H7 (cell line): ENCODE results near the gene ATAD3C. TPM values are rescaled to one million over a fixed set of nuclear protein-coding genes. Genes with fewer than 3 reads are reported as not detected.
"Not testable (repeated sequence)": the region's sequence is repeated elsewhere in the genome, so short reads cannot be mapped to it uniquely, and the experiment has no call there.

Experiments used
- DNase-seq: peaks from one replicate; pipeline ENCODE4 v3.0.0; 2012
- H3K27me3 ChIP-seq: 2 replicates; pipeline ENCODE4 v1.6.0; 2011; ENCODE audit warnings: mild to moderate bottlenecking, low read length; ENCODE audit not compliant: control insufficient read depth, insufficient read depth
- H3K36me3 ChIP-seq: replicated peaks from 2 replicates; pipeline ENCODE4 v1.5.1; 2011; ENCODE audit warnings: low read length; ENCODE audit not compliant: control insufficient read depth, insufficient read depth
- H3K4me3 ChIP-seq: 2 replicates; pipeline ENCODE4 v1.5.1; 2011; ENCODE audit warnings: low read depth, mild to moderate bottlenecking, control low read depth, low read length, moderate library complexity; ENCODE audit not compliant: insufficient read depth
- total RNA-seq: library from RNA; depleted of rRNA; stranded (reverse); fragments of >200 nt; shearing (Covaris generic); gene quantifications from 2 replicates; pipeline ENCODE4 v1.2.3, GENCODE V29; 2014

Gene ATAD3C
- total RNA-seq, 1 experiment from 2014 or later, result 0.14 TPM

GRCh38 chr1:1424707-1425106 lies 24.8 kb upstream of the ATAD3C start:
- DNase-seq, result peak; percentile 16
- Histone ChIP-seq H3K4me3 (no peak overlapping the region), H3K27me3 (no peaks in the 10 kb centered on the region), H3K36me3 (no peaks in the 10 kb centered on the region)

- DNase-seq, result no peak
Measured at GRCh38 chr1:1425426-1425752, 24.1 kb upstream of the ATAD3C start.

DNA sequence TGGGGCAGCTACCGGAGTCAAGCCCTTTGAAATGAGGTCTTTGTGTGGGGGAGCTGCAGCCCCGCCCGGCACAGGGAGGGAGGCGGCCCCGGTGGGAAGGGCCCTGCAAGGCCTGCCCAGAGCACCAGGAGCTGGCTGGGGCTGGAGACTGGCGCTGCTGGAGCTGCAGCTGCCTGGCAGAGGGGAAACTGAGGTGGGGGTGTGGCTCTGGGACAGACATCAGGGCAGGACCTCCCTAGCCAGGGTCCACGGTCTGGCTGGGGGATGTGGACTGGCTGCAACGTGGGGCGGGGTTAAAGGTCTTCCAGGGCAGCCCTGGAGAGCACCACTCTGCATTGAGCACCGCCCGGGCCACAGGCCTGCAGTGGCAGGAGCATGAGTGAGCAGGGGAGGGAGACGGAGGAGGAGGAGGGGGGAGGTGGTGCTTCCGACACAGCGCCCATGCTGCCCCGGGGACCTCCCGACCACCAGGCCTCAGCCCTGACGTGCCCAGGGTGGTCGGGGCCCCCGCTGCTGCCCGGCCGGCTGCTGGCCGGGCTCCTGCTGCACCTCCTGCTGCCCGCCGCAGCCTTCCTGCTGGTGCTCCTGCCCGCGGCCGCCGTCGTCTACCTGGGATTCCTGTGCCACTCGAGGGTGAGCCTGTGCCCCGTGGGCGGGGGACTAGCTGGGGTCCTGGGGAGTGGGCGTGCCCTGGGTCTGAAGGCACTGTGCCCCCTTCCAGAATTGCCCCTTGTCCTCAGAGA lies 23.6 kb upstream of the ATAD3C start:
- DNase-seq, result peak; percentile 92
- Histone ChIP-seq H3K27me3 (no peaks in the 10 kb centered on the region), H3K36me3 (no peaks in the 10 kb centered on the region), H3K4me3 (peak overlapping the region; percentile 5; the same call in 1 of the 2 replicates)

More at GRCh38 chr1:1425426-1425752, 24.1 kb upstream of the ATAD3C start:
- no peaks in the 10 kb centered on the region for H3K36me3 ChIP-seq
- H3K4me3 ChIP-seq, result no peak overlapping the region
- H3K27me3 ChIP-seq, result no peaks in the 10 kb centered on the region

DNA sequence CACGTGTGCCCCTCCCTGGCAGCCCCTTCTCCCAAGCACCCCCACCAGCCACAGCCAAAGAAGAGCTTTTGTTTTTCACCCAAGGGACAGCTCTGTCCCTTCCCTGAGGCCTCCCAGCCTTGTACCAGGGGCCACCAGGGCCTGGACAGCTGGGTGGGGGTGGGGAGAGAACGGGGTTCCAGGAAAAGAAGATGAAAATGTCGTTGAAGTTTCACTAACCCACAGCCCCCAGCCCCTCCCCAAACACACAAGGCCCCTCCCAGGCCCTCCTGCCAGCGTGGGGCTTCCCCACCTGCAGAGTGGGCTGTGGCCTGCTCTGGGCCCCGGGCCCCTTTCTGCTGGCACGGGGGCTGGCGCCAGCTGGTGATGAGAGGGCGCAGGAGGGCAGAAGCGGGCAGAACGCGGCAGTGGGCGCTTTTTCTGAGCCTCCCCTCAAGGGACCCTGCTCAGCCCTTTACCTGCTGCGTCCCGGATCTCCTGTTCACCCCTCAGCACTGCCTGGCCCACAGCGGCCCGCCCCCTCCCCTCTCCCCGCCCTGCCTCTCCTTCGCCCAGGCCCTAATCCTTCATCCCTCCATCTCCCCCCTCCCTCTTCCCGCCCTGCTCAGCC lies 22.9 kb upstream of the ATAD3C start:
- no peaks in the 10 kb centered on the region for H3K27me3 ChIP-seq
- DNase-seq, result peak; percentile 94
- H3K36me3 ChIP-seq, result no peaks in the 10 kb centered on the region
- peak overlapping the region; percentile 23; the same call in 1 of the 2 replicates for H3K4me3 ChIP-seq

DNA sequence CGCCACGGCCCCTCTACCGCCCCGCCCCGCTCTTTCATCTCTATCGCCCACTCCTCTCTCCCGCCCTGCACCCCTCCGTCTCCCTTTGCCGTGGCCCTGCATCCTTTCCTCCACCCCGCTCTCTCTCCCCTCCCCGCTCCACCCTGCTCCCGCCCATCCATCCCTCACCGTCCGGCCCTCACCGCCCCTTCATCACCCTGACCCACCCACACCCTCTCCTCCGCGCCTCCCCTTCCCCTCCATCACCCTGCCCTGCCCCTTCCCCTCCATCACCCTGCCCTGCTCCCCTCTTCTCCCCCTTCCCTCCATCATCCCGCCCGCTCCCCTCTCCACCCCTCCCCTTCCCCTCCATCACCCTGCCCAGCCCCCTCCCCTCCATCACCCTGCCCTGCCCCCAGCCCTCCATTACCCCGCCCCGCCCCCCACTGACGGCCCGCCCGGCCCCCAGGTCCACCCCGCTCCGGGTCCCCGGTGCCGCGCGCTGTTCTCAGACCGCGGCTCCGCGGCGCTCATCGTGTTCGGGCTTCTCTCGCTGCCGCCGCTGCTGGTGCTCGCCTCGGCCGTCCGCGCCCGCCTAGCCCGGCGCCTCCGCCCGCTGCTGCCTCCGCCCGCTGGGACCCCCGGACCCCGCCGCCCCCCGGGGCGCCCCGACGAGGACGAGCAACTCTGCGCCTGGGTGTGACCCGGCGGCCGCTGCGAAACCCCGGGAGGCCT lies 22.2 kb upstream of the ATAD3C start:
- H3K36me3 ChIP-seq, result no peaks in the 10 kb centered on the region
- peak overlapping the region; percentile 48 for H3K4me3 ChIP-seq
- H3K27me3 ChIP-seq, result no peaks in the 10 kb centered on the region
- peak; percentile 96 for DNase-seq

- no peaks in the 10 kb centered on the region for H3K36me3 ChIP-seq
- DNase-seq, result peak; percentile 84
- H3K27me3 ChIP-seq, result no peaks in the 10 kb centered on the region
- H3K4me3 ChIP-seq, result peak overlapping the region; percentile 48
Measured at GRCh38 chr1:1427820-1428148, 21.7 kb upstream of the ATAD3C start.

GRCh38 chr1:1428174-1428573 lies 21.3 kb upstream of the ATAD3C start:
- Histone ChIP-seq H3K4me3 (no peak overlapping the region), H3K36me3 (no peaks in the 10 kb centered on the region), H3K27me3 (no peaks in the 10 kb centered on the region)
- peak; percentile 52 for DNase-seq

DNA sequence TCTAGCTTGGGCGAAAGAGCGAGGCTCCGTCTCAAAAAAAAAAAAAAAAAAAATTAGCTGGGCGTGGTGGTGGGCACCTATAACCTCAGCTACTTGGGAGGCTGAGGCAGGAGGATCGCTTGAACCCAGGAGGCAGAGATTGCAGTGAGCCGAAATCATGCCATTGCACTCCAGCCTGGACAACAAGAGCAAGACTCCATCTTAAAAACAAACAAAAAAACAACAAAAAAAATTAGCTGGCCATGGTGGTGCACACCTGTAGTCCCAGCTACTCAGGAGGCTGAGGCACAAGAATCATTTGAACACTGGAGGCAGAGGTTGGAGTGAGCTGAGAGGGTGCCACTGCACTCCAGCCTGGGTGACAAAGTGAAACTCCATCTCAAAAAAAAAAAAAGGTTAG lies 20.5 kb upstream of the ATAD3C start:
- H3K36me3 ChIP-seq, H3K27me3 ChIP-seq, DNase-seq, H3K4me3 ChIP-seq: not testable (repeated sequence)

DNA sequence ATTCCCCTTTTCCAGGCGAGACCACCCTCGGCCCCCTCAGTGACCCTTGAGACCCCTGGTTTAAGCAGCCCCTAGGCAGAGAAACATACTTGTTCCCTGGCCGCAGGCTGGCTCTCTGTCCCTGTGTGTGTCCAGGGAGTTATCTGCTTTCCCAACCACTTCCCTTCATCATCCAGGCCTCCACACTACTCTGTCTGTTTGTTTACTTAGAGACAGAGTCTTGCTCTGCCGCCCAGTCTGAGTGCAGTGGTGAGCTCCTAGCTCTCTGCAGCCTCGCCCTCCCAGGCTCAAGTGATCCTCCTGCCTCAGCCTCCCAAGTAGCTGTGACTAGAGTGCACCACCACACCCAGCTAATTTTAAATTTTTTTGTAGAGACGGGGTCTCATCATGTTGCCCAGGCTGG lies 19.8 kb upstream of the ATAD3C start:
- DNase-seq, result peak; percentile 34
- H3K27me3 ChIP-seq, result no peaks in the 10 kb centered on the region
- H3K36me3 ChIP-seq, result no peaks in the 10 kb centered on the region
- no peak overlapping the region for H3K4me3 ChIP-seq

DNA sequence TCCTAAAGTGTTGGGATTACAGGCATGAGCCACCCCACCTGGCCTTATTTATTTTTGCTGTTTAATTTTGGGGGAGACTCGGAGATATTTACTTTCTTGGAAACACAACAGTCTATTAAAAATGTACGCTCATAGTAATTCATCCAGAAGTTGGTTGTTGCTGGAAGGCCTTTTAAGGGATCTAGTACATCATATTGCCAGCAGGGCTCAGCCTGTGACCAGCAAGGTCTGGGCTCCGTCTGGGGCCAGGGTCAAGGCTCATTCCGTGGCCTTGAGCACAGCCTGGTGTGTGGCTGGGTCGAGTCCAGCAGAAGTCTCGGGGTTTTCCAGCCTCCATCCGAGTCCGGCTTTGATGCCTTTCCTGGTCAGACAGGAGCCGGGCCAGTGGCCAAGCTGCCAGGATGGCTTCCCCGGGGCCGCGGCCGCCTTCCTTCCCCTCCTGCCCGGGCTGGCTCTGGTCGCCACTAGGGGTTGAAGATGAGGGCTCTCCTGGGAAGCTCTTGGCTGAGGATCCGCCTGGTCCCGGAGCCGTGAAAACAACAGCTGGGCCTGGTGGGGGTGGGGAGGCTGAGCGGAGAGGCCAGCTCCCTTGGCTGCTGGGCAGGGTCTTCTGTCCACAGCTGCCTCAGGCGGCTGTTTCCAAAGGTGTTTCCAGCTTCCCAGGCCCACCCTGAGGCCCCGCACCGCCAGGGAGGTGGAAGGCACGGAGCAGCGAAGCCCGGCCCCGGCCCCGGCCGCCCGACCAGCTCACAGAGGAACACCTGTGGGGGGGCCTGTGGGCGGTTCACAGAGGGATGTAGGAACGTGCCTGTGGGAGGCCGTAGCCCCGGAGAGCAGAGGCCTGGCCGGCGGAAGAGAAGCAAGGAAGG lies 19.1 kb upstream of the ATAD3C start:
- peak; percentile 93 for DNase-seq
- Histone ChIP-seq H3K36me3 (no peaks in the 10 kb centered on the region), H3K27me3 (peaks cover 2% of the 10 kb centered on the region; the same call in 1 of the 2 replicates), H3K4me3 (no peak overlapping the region)

DNA sequence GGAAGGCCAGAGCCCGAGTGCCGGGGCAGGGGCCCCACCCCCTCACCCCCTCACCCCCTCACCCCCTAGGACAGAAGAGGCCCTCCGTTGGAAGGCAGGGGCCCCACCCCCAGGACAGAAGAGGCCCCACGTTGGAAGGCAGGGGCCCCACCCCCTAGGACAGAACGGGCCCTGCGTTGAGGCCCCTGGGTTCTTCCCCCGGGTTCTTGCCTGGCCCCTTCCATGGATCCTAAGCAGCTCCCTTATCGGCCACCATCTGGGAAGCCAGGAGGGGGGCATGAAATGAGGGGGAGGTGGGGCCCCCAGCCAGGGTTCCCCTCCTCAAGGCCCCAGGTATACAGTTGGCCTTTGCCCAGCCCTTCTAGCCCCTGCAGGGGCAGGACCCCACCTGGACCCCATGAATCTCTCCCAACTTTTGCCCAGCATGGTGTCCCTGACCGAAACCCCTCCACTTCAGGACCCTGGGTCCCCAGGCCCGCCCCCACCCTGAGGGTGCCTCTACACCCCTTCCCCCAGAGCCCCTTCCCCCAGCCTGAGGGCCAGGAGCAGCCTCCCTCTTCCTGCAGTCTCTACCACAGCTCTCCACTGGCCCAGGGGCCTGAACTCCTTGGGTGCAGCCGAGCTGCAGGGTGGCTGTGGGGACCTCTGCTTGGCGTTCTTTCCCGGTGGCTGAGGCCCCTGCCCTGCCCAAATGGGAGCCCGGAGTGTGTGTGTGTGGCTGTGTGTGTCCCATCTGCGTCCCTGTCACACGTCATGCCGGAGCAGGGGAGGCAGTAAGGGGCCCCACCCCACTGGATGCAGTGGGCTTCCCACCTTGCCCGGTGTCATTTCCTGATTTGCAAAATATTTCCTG lies 18.3 kb upstream of the ATAD3C start:
- H3K4me3 ChIP-seq, result no peak overlapping the region
- peaks cover 3% of the 10 kb centered on the region; the same call in 1 of the 2 replicates for H3K27me3 ChIP-seq
- H3K36me3 ChIP-seq, result no peaks in the 10 kb centered on the region
- peak; percentile 70 for DNase-seq

GRCh38 chr1:1431845-1432273 lies 17.6 kb upstream of the ATAD3C start:
- DNase-seq, result peak; percentile 77
- peaks cover 5% of the 10 kb centered on the region; the same call in 1 of the 2 replicates for H3K27me3 ChIP-seq
- no peaks in the 10 kb centered on the region for H3K36me3 ChIP-seq
- H3K4me3 ChIP-seq, result no peak overlapping the region

DNA sequence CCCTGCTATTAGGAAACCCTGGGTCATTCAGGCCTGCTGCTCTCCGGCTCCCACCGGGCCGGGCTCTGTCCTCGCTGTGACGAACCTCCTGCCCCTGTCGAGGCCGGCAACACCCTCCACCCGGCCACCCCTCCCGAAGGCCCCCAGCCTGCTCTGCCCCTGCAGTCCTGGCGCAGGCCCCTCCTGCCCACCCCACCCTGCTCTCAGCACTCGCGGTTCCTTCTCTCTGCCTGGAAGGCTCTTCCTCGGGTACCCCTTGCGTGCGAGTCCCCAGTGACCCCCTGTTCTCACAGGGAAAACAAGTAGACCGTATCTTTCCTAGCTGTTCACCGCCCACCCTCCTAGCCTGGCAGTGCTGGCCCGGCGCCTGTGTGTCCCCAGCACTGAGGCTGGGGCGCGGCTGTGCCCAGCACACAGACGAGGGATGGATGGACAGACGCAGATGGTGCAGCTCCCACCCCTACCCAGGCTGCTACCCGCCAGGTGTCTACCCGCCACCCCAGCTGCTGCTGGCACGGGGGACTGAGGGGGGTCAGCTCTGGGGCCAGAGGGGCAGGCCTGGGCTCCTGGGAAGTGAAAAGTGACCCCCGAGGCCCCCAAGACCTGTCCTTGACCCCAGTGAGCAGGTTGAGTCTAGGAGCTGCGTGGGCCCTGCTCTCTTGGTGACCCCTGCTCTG lies 17.1 kb upstream of the ATAD3C start:
- peak; percentile 69 for DNase-seq
- Histone ChIP-seq H3K36me3 (no peaks in the 10 kb centered on the region), H3K27me3 (peaks cover 5% of the 10 kb centered on the region; the same call in 1 of the 2 replicates), H3K4me3 (no peak overlapping the region)
